Transverse colon (tissue), 4 donors: ENCODE results near the gene DPYD. TPM values are rescaled to one million over a fixed set of nuclear protein-coding genes. Genes with fewer than 3 reads are reported as not detected.

Source experiments
- DNase-seq: peaks from one replicate; pipeline ENCODE4 v3.0.0-alpha.2; 2019
- H3K27ac ChIP-seq, 4 donors: fragments of 200-600 bp; sonication (generic); 2 replicates each; pipeline ENCODE4 v1.5.1; 2016 to 2018; ENCODE audit warnings: inconsistent platforms in 4 of 4
- H3K27me3 ChIP-seq: fragments of 200-600 bp; sonication (generic); 2 replicates; pipeline ENCODE4 v1.5.1; 2017; ENCODE audit warnings: inconsistent platforms
- H3K36me3 ChIP-seq, 4 donors: fragments of 200-600 bp; sonication (generic); 2 replicates each; pipeline ENCODE4 v1.5.1; 2017 to 2019; ENCODE audit warnings: inconsistent platforms in 4 of 4
- H3K4me1 ChIP-seq, 4 donors: fragments of 200-600 bp; sonication (generic); 2 replicates each; pipeline ENCODE4 v1.5.1; 2017 to 2020; ENCODE audit warnings: inconsistent platforms in 4 of 4
- H3K4me3 ChIP-seq, 4 donors: fragments of 200-600 bp; sonication (generic); 1 replicate in 1 of 4; 2 replicates in 3 of 4; pipeline versions ENCODE4 v1.5.1 to v1.6.1; 2017 to 2019; ENCODE audit warnings: inconsistent platforms in 4 of 4
- H3K9me3 ChIP-seq, 2 donors: fragments of 200-600 bp; sonication (generic); 2 replicates each; pipeline ENCODE4 v1.5.1; 2017 to 2019; ENCODE audit warnings: inconsistent platforms in 2 of 2
- EP300 ChIP-seq: sonication (generic); formaldehyde crosslinking; IDR thresholded peaks from one replicate; pipeline ENCODE4 v1.6.1; 2017; ENCODE audit warnings: antibody characterized with exemption, low read depth
- POLR2A ChIP-seq: fragments of 450-650 bp; IDR thresholded peaks from one replicate; pipeline ENCODE4 v1.6.1; 2016; ENCODE audit warnings: antibody characterized with exemption, mild to moderate bottlenecking, moderate library complexity
- POLR2AphosphoS5 ChIP-seq, 3 donors: sonication (generic); formaldehyde crosslinking; IDR thresholded peaks; one replicate each; pipeline ENCODE4 v1.6.1; 2016; ENCODE audit warnings: antibody characterized with exemption in 3 of 3
- WGBS, 2 donors: methylation state at CpG; one replicate each; pipeline ENCODE4 v1.1.5; 2018; ENCODE audit warnings: low coverage in 1 of 2; 5-methylcytosine and 5-hydroxymethylcytosine counted together
- in situ Hi-C, 4 donors: fragments of 200-750 bp; cut with MboI; loops; one replicate each; pipeline versions ENCODE4 v1.15.0 to v1.15.1; 2017; ENCODE audit warnings: low sequenced_read_pairs in 3 of 4, low pct_ligation_motif_present in 1 of 4, low pct_unique_long_range_greater_than_20kb in 1 of 4
- intact Hi-C: fragments of 100-400 bp; cut with DNase I; formaldehyde crosslinking; loops from one replicate; pipeline ENCODE4 v1.15.1; 2023; ENCODE audit warnings: low total_unique reads
- total RNA-seq, 4 donors: library from RNA; depleted of rRNA; stranded (reverse); fragments of >200 nt; gene quantifications; one replicate each; pipeline ENCODE4 v1.1.0, GENCODE V29; 2016
- TF ChIP-seq, protein P1 (sequence below), 5 experiments: fragments of 200-600 bp in 3 of 5; fragments of 450-650 bp in 2 of 5; sonication (generic) in 3 of 5; IDR thresholded peaks; 1 replicate in 2 of 5; 2 replicates in 3 of 5; pipeline ENCODE4 v1.5.1; 2016 to 2017; ENCODE audit warnings: antibody characterized with exemption in 5 of 5, inconsistent platforms in 3 of 5, mild to moderate bottlenecking in 2 of 5, moderate library complexity in 1 of 5

The DPYD gene
- total RNA-seq, 4 donors from 2014 or later = 11.2 to 34.8 (median 26.0) TPM

DNA sequence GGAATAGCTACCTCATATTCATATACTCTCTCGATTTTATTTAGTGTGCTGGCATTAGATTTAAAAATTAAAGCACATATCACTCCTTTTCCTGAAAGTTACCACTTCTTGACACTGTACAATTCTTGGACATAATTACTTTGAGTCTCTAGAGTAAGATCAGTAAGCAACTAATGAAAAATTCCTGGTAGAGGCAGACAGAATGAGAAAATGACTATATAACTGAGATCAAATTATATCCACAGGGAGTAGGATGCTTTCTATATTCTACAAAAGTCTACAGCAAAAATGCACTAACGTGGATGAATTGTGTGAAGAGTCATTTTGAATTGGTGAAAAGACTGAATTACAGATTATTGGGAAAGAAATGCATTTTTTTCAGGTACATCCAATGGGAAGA is 753.6 kb downstream of the DPYD start:
- TF ChIP-seq POLR2A = no peak
- TF ChIP-seq EP300 = no peak
- no peak for TF ChIP-seq POLR2AphosphoS5 (IDR thresholded peaks at IDR 0.05)
- TF ChIP-seq, protein P1, sequence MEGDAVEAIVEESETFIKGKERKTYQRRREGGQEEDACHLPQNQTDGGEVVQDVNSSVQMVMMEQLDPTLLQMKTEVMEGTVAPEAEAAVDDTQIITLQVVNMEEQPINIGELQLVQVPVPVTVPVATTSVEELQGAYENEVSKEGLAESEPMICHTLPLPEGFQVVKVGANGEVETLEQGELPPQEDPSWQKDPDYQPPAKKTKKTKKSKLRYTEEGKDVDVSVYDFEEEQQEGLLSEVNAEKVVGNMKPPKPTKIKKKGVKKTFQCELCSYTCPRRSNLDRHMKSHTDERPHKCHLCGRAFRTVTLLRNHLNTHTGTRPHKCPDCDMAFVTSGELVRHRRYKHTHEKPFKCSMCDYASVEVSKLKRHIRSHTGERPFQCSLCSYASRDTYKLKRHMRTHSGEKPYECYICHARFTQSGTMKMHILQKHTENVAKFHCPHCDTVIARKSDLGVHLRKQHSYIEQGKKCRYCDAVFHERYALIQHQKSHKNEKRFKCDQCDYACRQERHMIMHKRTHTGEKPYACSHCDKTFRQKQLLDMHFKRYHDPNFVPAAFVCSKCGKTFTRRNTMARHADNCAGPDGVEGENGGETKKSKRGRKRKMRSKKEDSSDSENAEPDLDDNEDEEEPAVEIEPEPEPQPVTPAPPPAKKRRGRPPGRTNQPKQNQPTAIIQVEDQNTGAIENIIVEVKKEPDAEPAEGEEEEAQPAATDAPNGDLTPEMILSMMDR (IDR thresholded peaks at IDR 0.05) = no peak
- 67 to 75% methylated on average over 2 of the region's 2 CpGs for WGBS, 2 donors
- intact Hi-C loops = no loop called here
- in situ Hi-C loops = no loop called here
- no peak overlapping the region for H3K4me3 ChIP-seq
- no peaks in the 10 kb centered on the region for H3K27me3 ChIP-seq
- H3K9me3 ChIP-seq = no peaks in the 10 kb centered on the region
- no peaks in the 10 kb centered on the region for H3K4me1 ChIP-seq
- H3K27ac ChIP-seq = no peak overlapping the region
- no peak for DNase-seq
- no peaks in the 10 kb centered on the region for H3K36me3 ChIP-seq

DNA sequence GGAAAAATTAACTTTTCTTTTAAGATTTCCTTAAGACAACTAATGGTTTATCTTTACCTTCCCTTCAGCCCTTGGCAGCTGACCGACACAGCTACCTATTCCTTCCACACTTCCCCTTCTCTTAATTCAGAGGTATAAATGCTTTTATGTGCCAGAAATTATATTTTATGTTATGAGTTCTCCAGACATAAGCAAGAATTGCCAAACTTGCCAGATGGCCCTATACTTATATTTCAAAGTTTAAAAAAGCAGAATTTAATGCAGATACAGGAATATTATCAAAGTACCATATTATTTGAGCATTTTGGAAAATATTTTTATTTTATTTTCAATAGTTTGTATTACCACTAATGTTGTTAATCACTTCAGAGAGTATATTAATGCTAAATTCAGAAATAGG is 754.2 kb downstream of the DPYD start:
- H3K4me1 ChIP-seq = no peaks in the 10 kb centered on the region
- WGBS, 2 donors = 84 to 90% methylated on average over 1 of the region's 1 CpG
- H3K27ac ChIP-seq = no peak overlapping the region
- no peaks in the 10 kb centered on the region for H3K36me3 ChIP-seq
- no peak overlapping the region for H3K4me3 ChIP-seq
- no peaks in the 10 kb centered on the region for H3K27me3 ChIP-seq
- TF ChIP-seq, protein P1 (IDR thresholded peaks at IDR 0.05) = no peak
- TF ChIP-seq EP300 (no peak), POLR2A (no peak), POLR2AphosphoS5 (IDR thresholded peaks at IDR 0.05) (no peak)
- H3K9me3 ChIP-seq = no peaks in the 10 kb centered on the region
- DNase-seq = no peak
- intact Hi-C loops = no loop called here
- in situ Hi-C loops = no loop called here

DNA sequence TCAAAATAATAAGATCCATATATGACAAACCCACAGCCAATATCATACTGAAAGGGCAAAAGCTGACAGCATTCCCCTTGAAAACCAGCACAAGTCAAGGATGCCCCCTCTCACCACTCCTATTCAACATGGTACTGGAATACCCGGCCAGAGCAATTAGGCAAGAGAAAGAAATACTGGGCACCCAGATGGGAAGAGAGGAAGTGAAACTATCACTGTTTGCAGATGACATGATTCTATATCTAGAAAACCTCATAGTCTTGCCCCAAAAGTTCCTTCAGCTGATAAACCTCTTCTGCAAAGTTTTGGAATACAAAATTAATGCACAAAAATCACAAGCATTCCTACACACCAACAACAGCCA is 756.6 kb downstream of the DPYD start:
- no peak for TF ChIP-seq POLR2A
- TF ChIP-seq, protein P1 (IDR thresholded peaks at IDR 0.05) = no peak
- TF ChIP-seq EP300 = no peak
- TF ChIP-seq POLR2AphosphoS5 (IDR thresholded peaks at IDR 0.05) = no peak
- no peaks in the 10 kb centered on the region for H3K9me3 ChIP-seq
- in situ Hi-C loops = no loop called here
- H3K4me1 ChIP-seq = peaks cover 0 to 4% (median 0%) of the 10 kb centered on the region in 4 donors
- DNase-seq = no peak
- intact Hi-C loops = no loop called here
- no peak overlapping the region for H3K27ac ChIP-seq
- no peaks in the 10 kb centered on the region for H3K36me3 ChIP-seq
- no peaks in the 10 kb centered on the region for H3K27me3 ChIP-seq
- no peak overlapping the region for H3K4me3 ChIP-seq
- WGBS, 2 donors = 73% methylated on average over 1 of the region's 1 CpG; no CpG with 5 or more reads in 1 of the 2 donors

DNA sequence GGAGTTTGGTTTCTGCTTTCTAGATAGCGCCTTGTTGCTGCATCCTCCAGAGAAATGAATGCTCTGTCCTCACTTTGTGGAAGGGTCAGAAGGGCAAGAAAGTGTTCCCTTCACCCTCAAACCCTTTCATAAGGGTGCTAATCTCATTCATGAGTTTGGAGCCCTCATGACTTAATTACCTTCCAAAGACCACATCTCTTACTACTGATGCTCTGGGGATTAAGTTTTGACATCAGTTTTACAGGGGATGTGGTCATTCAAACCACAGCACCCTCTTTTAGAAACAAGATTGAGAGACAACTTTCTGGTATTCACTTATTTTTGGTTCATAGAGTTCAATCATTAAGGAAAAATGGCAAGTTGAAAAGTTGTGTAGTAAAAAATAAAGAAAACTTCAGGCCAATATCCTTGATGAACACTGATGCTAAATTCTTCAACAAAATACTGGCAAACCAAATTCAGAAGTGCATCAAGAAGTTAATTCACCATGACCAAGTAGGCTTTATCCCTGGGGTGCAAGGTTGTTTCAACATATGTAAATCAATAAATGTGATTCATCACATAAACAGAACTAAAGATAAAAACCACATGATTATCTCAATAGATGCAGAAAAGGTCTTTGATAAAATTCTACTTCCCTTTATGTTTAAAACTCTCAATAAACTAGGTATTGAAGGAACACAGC is 757.1 kb downstream of the DPYD start:
- peaks cover 0 to 4% (median 0%) of the 10 kb centered on the region in 4 donors for H3K4me1 ChIP-seq
- 75% methylated on average over 1 of the region's 1 CpG; no CpG with 5 or more reads in 1 of the 2 donors for WGBS, 2 donors
- H3K4me3 ChIP-seq = no peak overlapping the region
- no peaks in the 10 kb centered on the region for H3K36me3 ChIP-seq
- in situ Hi-C loops = no loop called here
- no peak for TF ChIP-seq POLR2AphosphoS5 (IDR thresholded peaks at IDR 0.05)
- H3K9me3 ChIP-seq = no peaks in the 10 kb centered on the region
- no peak for DNase-seq
- intact Hi-C loops = no loop called here
- no peaks in the 10 kb centered on the region for H3K27me3 ChIP-seq
- no peak overlapping the region for H3K27ac ChIP-seq

DNA sequence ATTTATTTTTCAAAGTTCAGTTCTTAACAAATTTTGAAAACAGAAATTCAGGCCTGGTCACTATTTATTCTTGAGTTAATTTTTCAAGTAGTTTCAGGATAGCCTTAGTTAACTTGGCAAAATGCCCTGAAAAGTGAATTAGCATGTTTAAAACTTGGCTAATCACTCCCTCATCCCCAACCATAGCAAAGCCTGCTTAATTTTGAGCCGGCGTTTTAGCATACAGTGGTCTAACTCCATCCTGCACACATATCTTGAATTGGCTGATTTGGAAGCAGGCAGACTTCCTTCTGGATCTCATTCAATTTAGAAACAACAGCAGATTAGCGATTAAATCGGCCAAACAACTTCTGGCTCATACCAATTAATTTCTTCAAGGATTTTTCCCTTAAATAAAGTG is 760.0 kb downstream of the DPYD start:
- no peak for DNase-seq
- in situ Hi-C loops = no loop called here
- Histone ChIP-seq H3K36me3 (no peaks in the 10 kb centered on the region), H3K9me3 (no peaks in the 10 kb centered on the region), H3K27ac (no peak overlapping the region), H3K27me3 (no peaks in the 10 kb centered on the region), H3K4me3 (no peak overlapping the region), H3K4me1 (peaks cover 0 to 4% (median 0%) of the 10 kb centered on the region in 4 donors)
- intact Hi-C loops = no loop called here
- WGBS, 2 donors = 70 to 79% methylated on average over 4 of the region's 4 CpGs
- TF ChIP-seq POLR2A = no peak
- TF ChIP-seq, protein P1 (IDR thresholded peaks at IDR 0.05) = no peak
- TF ChIP-seq EP300 = no peak
- no peak for TF ChIP-seq POLR2AphosphoS5 (IDR thresholded peaks at IDR 0.05)
